SH-SY5Y (cell line): ENCODE data around the gene TEP1.

ENCODE experiments used
- GATA2 ChIP-seq: IDR thresholded peaks from 2 replicates; pipeline ENCODE4 v1.6.1; 2011; ENCODE audit warnings: mild to moderate bottlenecking, low read depth, low read length
- GATA3 ChIP-seq: IDR thresholded peaks from 2 replicates; pipeline ENCODE4 v1.6.1; 2011; ENCODE audit warnings: low read depth, mild to moderate bottlenecking, low read length, moderate library complexity

The TEP1 gene

GRCh38 chr14:20436363-20436755 is 23.1 kb upstream of the TEP1 start:
- TF ChIP-seq GATA2 (no peak), GATA3 (no peak)

GRCh38 chr14:20435582-20436362 is 22.5 kb upstream of the TEP1 start, which contains the start of gene KLHL33:
Gene KLHL33, minus strand, starts transcription at chr14:20436166. Its CDS starts 355 bp downstream, at chr14:20435811.
- no peak for TF ChIP-seq GATA2
- TF ChIP-seq GATA3 = no peak

GRCh38 chr14:20434701-20435581 is 21.6 kb upstream of the TEP1 start:
- no peak for TF ChIP-seq GATA3
- no peak for TF ChIP-seq GATA2

- TF ChIP-seq GATA3 (no peak), GATA2 (no peak)
Observed at GRCh38 chr14:20429801-20430669, 16.7 kb upstream of the TEP1 start.

GRCh38 chr14:20428802-20429201 is 15.5 kb upstream of the TEP1 start:
- TF ChIP-seq GATA2 (no peak), GATA3 (no peak)

GRCh38 chr14:20428010-20428365 is 14.7 kb upstream of the TEP1 start:
- TF ChIP-seq GATA2 (no peak), GATA3 (no peak)

- TF ChIP-seq GATA3 (no peak), GATA2 (no peak)
Observed at GRCh38 chr14:20427231-20428009, 14.1 kb upstream of the TEP1 start.

- no peak for TF ChIP-seq GATA3
Observed at GRCh38 chr14:20424851-20425250, 11.6 kb upstream of the TEP1 start.

- TF ChIP-seq GATA2 (no peak), GATA3 (no peak)
Observed at GRCh38 chr14:20422886-20423285, 9.6 kb upstream of the TEP1 start.

- TF ChIP-seq GATA3 = no peak
- TF ChIP-seq GATA2 = no peak
Observed at GRCh38 chr14:20421267-20421666, 8.0 kb upstream of the TEP1 start.

GRCh38 chr14:20419419-20419818 is 6.1 kb upstream of the TEP1 start:
- TF ChIP-seq GATA2 = no peak
- no peak for TF ChIP-seq GATA3

GRCh38 chr14:20418501-20418909 is 5.2 kb upstream of the TEP1 start:
- TF ChIP-seq GATA2 = no peak
- TF ChIP-seq GATA3 = no peak

GRCh38 chr14:20417250-20418186 is 4.2 kb upstream of the TEP1 start:
- TF ChIP-seq GATA2 = no peak
- TF ChIP-seq GATA3 = no peak
